Measurements from ENCODE around the gene ASIC3.

- TF ChIP-seq JUN (IDR thresholded peaks at IDR 0.05; ENCODE audit: borderline replicate concordance, insufficient read depth, insufficient read length, low read depth) (no peak), CTCF (IDR thresholded peaks at IDR 0.05; ENCODE audit: extremely low read depth in 1 of 2, insufficient read depth in 1 of 2, low read depth in 1 of 2, low read length in 2 of 2) (no peak), FOS (IDR thresholded peaks at IDR 0.05; ENCODE audit: borderline replicate concordance, insufficient read depth, low read length) (no peak)
Observed at GRCh38 chr7:151035026-151035717, 13.2 kb upstream of the ASIC3 start.

Data from endothelial cell of umbilical vein (primary cell).